ENCODE data around the gene ELAVL1. TPM values are rescaled to one million over a fixed set of nuclear protein-coding genes. Genes with fewer than 3 reads are reported as not detected.

The ELAVL1 gene
- total RNA-seq, 5 donors from 2014 or later (not counting 1 experiment from before 2014, with no cell fraction given), result 33.6 to 62.1 (median 57.1) TPM

- Histone ChIP-seq H3K4me1 (ENCODE audit: control insufficient read depth in 1 of 2, extremely low read depth in 1 of 2, insufficient read depth in 2 of 2, low read length in 2 of 2) (peaks cover 0 to 13% of the 10 kb centered on the region in 2 experiments), H3K4me3 (ENCODE audit: control insufficient read depth in 1 of 2, extremely low read depth in 1 of 2, low read length in 1 of 2) (no peak overlapping the region), H3K27ac (ENCODE audit: low read length) (no peak overlapping the region), H3K27me3 (replicated peaks in 1 of 2; ENCODE audit: control insufficient read depth in 2 of 2, extremely low read depth in 1 of 2, insufficient read depth in 2 of 2, low read length in 1 of 2) (peaks cover 0 to 35% of the 10 kb centered on the region in 2 experiments), H3K9me3 (no peaks in the 10 kb centered on the region), H3K36me3 (ENCODE audit: control insufficient read depth in 2 of 2, extremely low read depth in 1 of 2, insufficient read depth in 1 of 2, low read length in 1 of 2) (no peaks in the 10 kb centered on the region)
- no peak overlapping the region for H3K27ac Mint-ChIP-seq
- H3K36me3 Mint-ChIP-seq, result no peaks in the 10 kb centered on the region
- H3K27me3 Mint-ChIP-seq, result peaks cover 3 to 6% of the 10 kb centered on the region in 2 donors
- ChIA-PET CTCF (interaction anchor here in 1 of 2 donors (0.6 kb wide), 1 partner anchor 160 kb away, joined by 3 read pairs; no protein-coding TSS in a partner anchor), POLR2A (interaction anchor here in 1 of 2 donors (0.6 kb wide), 1 partner anchor 1425 kb away, joined by 5 read pairs; no protein-coding TSS in a partner anchor)
- no peak for ATAC-seq (replicated peaks in 1 of 4)
- H3K9me3 Mint-ChIP-seq, result no peaks in the 10 kb centered on the region
- peaks cover 0 to 7% (median 6%) of the 10 kb centered on the region in 3 donors for H3K4me1 Mint-ChIP-seq
- WGBS (ENCODE audit: insufficient coverage), result 86% methylated on average over 4 of the region's 10 CpGs
- no peak overlapping the region for H3K4me3 Mint-ChIP-seq
- no peak for DNase-seq
These were observed 40.6 kb upstream of the ELAVL1 start for GRCh38 chr19:8045872-8046568.

DNA sequence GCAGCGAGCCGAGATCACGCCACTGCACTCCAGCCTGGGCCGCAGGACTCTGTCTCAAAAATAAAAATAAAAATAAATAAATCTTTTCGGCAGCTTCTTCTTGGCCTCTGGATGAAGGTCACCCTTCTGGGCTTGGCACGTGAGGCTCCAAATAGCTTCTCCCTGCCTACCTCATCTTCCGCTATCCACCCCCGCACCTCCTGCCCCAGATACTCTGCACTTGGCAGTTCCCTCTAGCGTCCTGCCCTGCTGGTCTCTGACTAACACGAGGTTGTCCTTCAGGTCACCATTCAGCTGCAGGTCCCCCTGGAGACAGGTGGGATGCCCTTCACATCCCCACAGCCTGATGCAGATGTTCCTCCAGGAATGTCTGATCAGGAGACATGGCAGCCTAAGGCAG, 38.6 kb upstream of the ELAVL1 start:
- ATAC-seq (replicated peaks in 1 of 4), result no peak
- H3K9me3 Mint-ChIP-seq, result no peaks in the 10 kb centered on the region
- no peak overlapping the region for H3K4me3 Mint-ChIP-seq
- H3K4me1 Mint-ChIP-seq, result peaks cover 0 to 2% (median 0%) of the 10 kb centered on the region in 3 donors
- peaks cover 0 to 28% of the 10 kb centered on the region in 2 experiments for H3K27me3 ChIP-seq (replicated peaks in 1 of 2; ENCODE audit: control insufficient read depth in 2 of 2, extremely low read depth in 1 of 2, insufficient read depth in 2 of 2, low read length in 1 of 2)
- H3K27ac ChIP-seq (ENCODE audit: low read length), result no peak overlapping the region
- no peak overlapping the region for H3K4me3 ChIP-seq (ENCODE audit: control insufficient read depth in 1 of 2, extremely low read depth in 1 of 2, low read length in 1 of 2)
- ChIA-PET CTCF (no interaction called here), POLR2A (interaction anchor here in 1 of 2 donors (0.6 kb wide), 1 partner anchor 285 kb away, joined by 3 read pairs; no protein-coding TSS in a partner anchor)
- H3K36me3 Mint-ChIP-seq, result no peaks in the 10 kb centered on the region
- no peaks in the 10 kb centered on the region for H3K9me3 ChIP-seq
- no peak overlapping the region for H3K27ac Mint-ChIP-seq
- no peaks in the 10 kb centered on the region for H3K4me1 ChIP-seq (ENCODE audit: control insufficient read depth in 1 of 2, extremely low read depth in 1 of 2, insufficient read depth in 2 of 2, low read length in 2 of 2)
- no peak for DNase-seq
- WGBS (ENCODE audit: insufficient coverage), result 84% methylated on average over 9 of the region's 10 CpGs
- H3K36me3 ChIP-seq (ENCODE audit: control insufficient read depth in 2 of 2, extremely low read depth in 1 of 2, insufficient read depth in 1 of 2, low read length in 1 of 2), result no peaks in the 10 kb centered on the region
- H3K27me3 Mint-ChIP-seq, result peaks cover 3 to 8% of the 10 kb centered on the region in 2 donors

DNA sequence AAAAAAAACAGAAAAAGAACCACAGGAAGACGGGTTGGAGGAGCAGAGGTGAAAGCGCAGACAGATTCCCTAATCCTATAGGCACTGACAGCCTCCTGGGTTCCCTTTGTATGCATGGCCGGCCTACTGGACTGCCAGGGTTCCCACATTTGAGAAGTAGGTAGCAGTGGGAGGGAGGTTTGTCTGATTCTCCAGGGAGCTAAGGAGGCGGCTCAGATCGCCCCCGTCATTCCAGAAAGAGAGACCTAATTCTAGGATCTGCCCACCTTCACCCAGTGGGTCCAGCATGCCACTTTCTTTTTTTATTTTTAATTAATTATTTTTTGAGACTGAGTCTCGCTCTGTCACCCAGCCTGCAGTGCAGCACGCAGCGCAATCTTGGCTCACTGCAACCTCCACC, 37.5 kb upstream of the ELAVL1 start:
- Mint-ChIP-seq H3K4me1 (peaks cover 0 to 2% (median 0%) of the 10 kb centered on the region in 3 donors), H3K4me3 (no peak overlapping the region), H3K36me3 (no peaks in the 10 kb centered on the region), H3K27me3 (peaks cover 3 to 10% of the 10 kb centered on the region in 2 donors), H3K9me3 (no peaks in the 10 kb centered on the region), H3K27ac (no peak overlapping the region)
- ATAC-seq (replicated peaks in 1 of 4) (no peak), DNase-seq (no peak)
- ChIA-PET CTCF (no interaction called here), POLR2A (no interaction called here)
- Histone ChIP-seq H3K9me3 (no peaks in the 10 kb centered on the region), H3K36me3 (ENCODE audit: control insufficient read depth in 2 of 2, extremely low read depth in 1 of 2, insufficient read depth in 1 of 2, low read length in 1 of 2) (no peaks in the 10 kb centered on the region), H3K4me3 (ENCODE audit: control insufficient read depth in 1 of 2, extremely low read depth in 1 of 2, low read length in 1 of 2) (no peak overlapping the region), H3K27ac (ENCODE audit: low read length) (no peak overlapping the region), H3K27me3 (replicated peaks in 1 of 2; ENCODE audit: control insufficient read depth in 2 of 2, extremely low read depth in 1 of 2, insufficient read depth in 2 of 2, low read length in 1 of 2) (peaks cover 0 to 34% of the 10 kb centered on the region in 2 experiments), H3K4me1 (ENCODE audit: control insufficient read depth in 1 of 2, extremely low read depth in 1 of 2, insufficient read depth in 2 of 2, low read length in 2 of 2) (no peaks in the 10 kb centered on the region)
- no CpG with 5 or more reads among the region's 9 CpGs for WGBS (ENCODE audit: insufficient coverage)

DNA sequence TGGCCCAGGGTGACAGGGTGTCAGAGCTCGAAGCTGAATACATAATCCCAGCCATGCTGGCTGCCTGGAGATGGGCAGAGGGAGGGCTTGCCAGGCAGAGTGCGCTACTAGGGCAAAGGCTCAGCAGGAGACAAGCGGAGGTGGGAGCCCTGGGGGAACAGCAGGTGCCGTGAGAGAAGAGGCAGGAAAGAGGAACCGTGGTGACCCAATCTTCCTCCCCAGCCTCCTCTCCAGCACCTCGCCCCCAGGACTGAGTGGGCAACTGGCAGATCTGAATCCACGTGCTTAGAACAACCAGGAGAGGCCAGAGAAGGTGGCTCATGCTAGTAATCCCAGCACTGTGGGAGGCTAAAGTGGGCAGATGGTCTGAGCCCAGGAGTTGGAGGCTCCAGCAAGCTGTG, 36.1 kb upstream of the ELAVL1 start:
- ChIA-PET CTCF (no interaction called here), POLR2A (no interaction called here)
- H3K27ac Mint-ChIP-seq, result no peak overlapping the region
- H3K27ac ChIP-seq (ENCODE audit: low read length), result no peak overlapping the region
- H3K36me3 Mint-ChIP-seq, result no peaks in the 10 kb centered on the region
- ATAC-seq (replicated peaks in 1 of 4) (no peak), DNase-seq (no peak)
- H3K4me1 ChIP-seq (ENCODE audit: control insufficient read depth in 1 of 2, extremely low read depth in 1 of 2, insufficient read depth in 2 of 2, low read length in 2 of 2), result no peaks in the 10 kb centered on the region
- H3K4me3 Mint-ChIP-seq, result no peak overlapping the region
- no peak overlapping the region for H3K4me3 ChIP-seq (ENCODE audit: control insufficient read depth in 1 of 2, extremely low read depth in 1 of 2, low read length in 1 of 2)
- H3K9me3 ChIP-seq, result no peaks in the 10 kb centered on the region
- H3K27me3 Mint-ChIP-seq, result peaks cover 12 to 13% of the 10 kb centered on the region in 2 donors
- no peaks in the 10 kb centered on the region for H3K9me3 Mint-ChIP-seq
- H3K4me1 Mint-ChIP-seq, result no peaks in the 10 kb centered on the region
- H3K36me3 ChIP-seq (ENCODE audit: control insufficient read depth in 2 of 2, extremely low read depth in 1 of 2, insufficient read depth in 1 of 2, low read length in 1 of 2), result no peaks in the 10 kb centered on the region
- H3K27me3 ChIP-seq (replicated peaks in 1 of 2; ENCODE audit: control insufficient read depth in 2 of 2, extremely low read depth in 1 of 2, insufficient read depth in 2 of 2, low read length in 1 of 2), result peaks cover 0 to 35% of the 10 kb centered on the region in 2 experiments
- WGBS (ENCODE audit: insufficient coverage), result 44% methylated on average over 7 of the region's 7 CpGs

DNA sequence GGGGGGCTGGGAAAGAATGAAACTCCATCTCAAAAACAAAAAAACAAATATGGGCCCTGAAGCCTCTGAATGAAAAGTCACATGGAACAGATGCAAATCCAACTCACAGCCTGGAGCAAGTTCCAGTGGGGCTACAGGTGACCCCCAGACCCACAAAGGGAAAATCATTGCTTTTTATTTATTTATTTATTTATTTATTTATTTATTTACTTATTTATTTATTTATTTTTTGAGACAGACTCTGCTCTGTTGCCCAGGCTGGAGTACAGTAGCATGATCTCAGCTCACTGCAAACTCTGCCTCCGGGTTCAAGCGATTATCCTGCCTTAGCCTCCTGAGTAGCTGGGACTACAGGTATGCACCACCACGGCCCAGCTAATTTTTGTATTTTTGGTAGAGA, 33.8 kb upstream of the ELAVL1 start:
- WGBS (ENCODE audit: insufficient coverage), result 92% methylated on average over 2 of the region's 3 CpGs
- no peak overlapping the region for H3K27ac ChIP-seq (ENCODE audit: low read length)
- H3K36me3 ChIP-seq (ENCODE audit: control insufficient read depth in 2 of 2, extremely low read depth in 1 of 2, insufficient read depth in 1 of 2, low read length in 1 of 2), result no peaks in the 10 kb centered on the region
- POLR2A ChIA-PET, result no interaction called here
- H3K36me3 Mint-ChIP-seq, result no peaks in the 10 kb centered on the region
- H3K4me1 ChIP-seq (ENCODE audit: control insufficient read depth in 1 of 2, extremely low read depth in 1 of 2, insufficient read depth in 2 of 2, low read length in 2 of 2), result no peaks in the 10 kb centered on the region
- DNase-seq, result no peak
- no peaks in the 10 kb centered on the region for H3K9me3 Mint-ChIP-seq
- no peaks in the 10 kb centered on the region for H3K4me1 Mint-ChIP-seq
- CTCF ChIA-PET, result no interaction called here
- ATAC-seq (replicated peaks in 1 of 4), result no peak
- H3K4me3 ChIP-seq (ENCODE audit: control insufficient read depth in 1 of 2, extremely low read depth in 1 of 2, low read length in 1 of 2), result no peak overlapping the region
- no peaks in the 10 kb centered on the region for H3K9me3 ChIP-seq
- H3K27ac Mint-ChIP-seq, result no peak overlapping the region
- no peak overlapping the region for H3K4me3 Mint-ChIP-seq
- peaks cover 0 to 37% of the 10 kb centered on the region in 2 experiments for H3K27me3 ChIP-seq (replicated peaks in 1 of 2; ENCODE audit: control insufficient read depth in 2 of 2, extremely low read depth in 1 of 2, insufficient read depth in 2 of 2, low read length in 1 of 2)
- peaks cover 13 to 18% of the 10 kb centered on the region in 2 donors for H3K27me3 Mint-ChIP-seq

GRCh38 chr19:8038815-8039214, 33.4 kb upstream of the ELAVL1 start:
- ChIA-PET POLR2A (no interaction called here), CTCF (no interaction called here)
- H3K27me3 Mint-ChIP-seq, result peaks cover 11 to 18% of the 10 kb centered on the region in 2 donors
- H3K27me3 ChIP-seq (replicated peaks in 1 of 2; ENCODE audit: control insufficient read depth in 2 of 2, extremely low read depth in 1 of 2, insufficient read depth in 2 of 2, low read length in 1 of 2), result peaks cover 0 to 33% of the 10 kb centered on the region in 2 experiments
- no peaks in the 10 kb centered on the region for H3K9me3 ChIP-seq
- no peak overlapping the region for H3K4me3 ChIP-seq (ENCODE audit: control insufficient read depth in 1 of 2, extremely low read depth in 1 of 2, low read length in 1 of 2)
- no peak overlapping the region for H3K27ac ChIP-seq (ENCODE audit: low read length)
- H3K4me3 Mint-ChIP-seq, result no peak overlapping the region
- H3K27ac Mint-ChIP-seq, result no peak overlapping the region
- no peaks in the 10 kb centered on the region for H3K36me3 Mint-ChIP-seq
- no peaks in the 10 kb centered on the region for H3K36me3 ChIP-seq (ENCODE audit: control insufficient read depth in 2 of 2, extremely low read depth in 1 of 2, insufficient read depth in 1 of 2, low read length in 1 of 2)
- H3K4me1 ChIP-seq (ENCODE audit: control insufficient read depth in 1 of 2, extremely low read depth in 1 of 2, insufficient read depth in 2 of 2, low read length in 2 of 2), result no peaks in the 10 kb centered on the region
- no peaks in the 10 kb centered on the region for H3K9me3 Mint-ChIP-seq
- H3K4me1 Mint-ChIP-seq, result no peaks in the 10 kb centered on the region
- 78% methylated on average over 3 of the region's 6 CpGs for WGBS (ENCODE audit: insufficient coverage)
- ATAC-seq (replicated peaks in 1 of 4) (no peak), DNase-seq (no peak)
